ENCODE data around the gene TF.
"Not testable (repeated sequence)": the region's sequence is repeated elsewhere in the genome, so short reads cannot be mapped to it uniquely, and the experiment has no call there.

The TF gene

GRCh38 chr3:133745981-133746711 is at the start of gene TF:
Gene TF (plus strand): TSS chr3:133746393. CDS start chr3:133746441, 48 bp downstream.
- DNase-seq (ENCODE audit: low read depth) = no peak
- H3K4me3 ChIP-seq (ENCODE audit: low read depth, low read length) = no peak within 1 kb of the TSS

- H3K4me3 ChIP-seq (ENCODE audit: low read depth, low read length) = no peak overlapping the region
- DNase-seq (ENCODE audit: low read depth) = no peak
Measured at GRCh38 chr3:133697960-133698359, 48.2 kb upstream of the TF start.

- no peak overlapping the region for H3K4me3 ChIP-seq (ENCODE audit: low read depth, low read length)
- DNase-seq (ENCODE audit: low read depth) = no peak
Measured at GRCh38 chr3:133699467-133699866, 46.7 kb upstream of the TF start.

GRCh38 chr3:133699903-133700302 is 46.3 kb upstream of the TF start:
- DNase-seq (ENCODE audit: low read depth) = no peak
- no peak overlapping the region for H3K4me3 ChIP-seq (ENCODE audit: low read depth, low read length)

- H3K4me3 ChIP-seq (ENCODE audit: low read depth, low read length) = no peak overlapping the region
- no peak for DNase-seq (ENCODE audit: low read depth)
Measured at GRCh38 chr3:133700351-133700750, 45.8 kb upstream of the TF start.

- H3K4me3 ChIP-seq (ENCODE audit: low read depth, low read length) = no peak overlapping the region
- DNase-seq (ENCODE audit: low read depth) = no peak
Measured at GRCh38 chr3:133701435-133702358, 44.5 kb upstream of the TF start.

- H3K4me3 ChIP-seq (ENCODE audit: low read depth, low read length) = no peak overlapping the region
- no peak for DNase-seq (ENCODE audit: low read depth)
Measured at GRCh38 chr3:133703915-133704314, 42.3 kb upstream of the TF start.

- no peak overlapping the region for H3K4me3 ChIP-seq (ENCODE audit: low read depth, low read length)
- DNase-seq (ENCODE audit: low read depth) = no peak
Measured at GRCh38 chr3:133706033-133706432, 40.2 kb upstream of the TF start.

- DNase-seq (ENCODE audit: low read depth) = no peak
- H3K4me3 ChIP-seq (ENCODE audit: low read depth, low read length) = no peak overlapping the region
Measured at GRCh38 chr3:133709139-133709750, 36.9 kb upstream of the TF start.

- DNase-seq (ENCODE audit: low read depth) = no peak
- no peak overlapping the region for H3K4me3 ChIP-seq (ENCODE audit: low read depth, low read length)
Measured at GRCh38 chr3:133711013-133711412, 35.2 kb upstream of the TF start.

GRCh38 chr3:133712017-133712416 is 34.2 kb upstream of the TF start:
- no peak for DNase-seq (ENCODE audit: low read depth)
- no peak overlapping the region for H3K4me3 ChIP-seq (ENCODE audit: low read depth, low read length)

- no peak for DNase-seq (ENCODE audit: low read depth)
- no peak overlapping the region for H3K4me3 ChIP-seq (ENCODE audit: low read depth, low read length)
Measured at GRCh38 chr3:133713347-133713746, 32.8 kb upstream of the TF start.

- no peak for DNase-seq (ENCODE audit: low read depth)
- no peak overlapping the region for H3K4me3 ChIP-seq (ENCODE audit: low read depth, low read length)
Measured at GRCh38 chr3:133717424-133717823, 28.8 kb upstream of the TF start.

GRCh38 chr3:133722935-133723334 is 23.3 kb upstream of the TF start:
- no peak for DNase-seq (ENCODE audit: low read depth)
- H3K4me3 ChIP-seq (ENCODE audit: low read depth, low read length) = no peak overlapping the region

GRCh38 chr3:133730993-133731392 is 15.2 kb upstream of the TF start:
- no peak overlapping the region for H3K4me3 ChIP-seq (ENCODE audit: low read depth, low read length)
- no peak for DNase-seq (ENCODE audit: low read depth)

GRCh38 chr3:133732231-133732630 is 14.0 kb upstream of the TF start:
- DNase-seq (ENCODE audit: low read depth); H3K4me3 ChIP-seq (ENCODE audit: low read depth, low read length): not testable (repeated sequence)

GRCh38 chr3:133733226-133733625 is 13.0 kb upstream of the TF start:
- H3K4me3 ChIP-seq (ENCODE audit: low read depth, low read length) = no peak overlapping the region
- no peak for DNase-seq (ENCODE audit: low read depth)

- no peak overlapping the region for H3K4me3 ChIP-seq (ENCODE audit: low read depth, low read length)
- no peak for DNase-seq (ENCODE audit: low read depth)
Measured at GRCh38 chr3:133734305-133734704, 11.9 kb upstream of the TF start.

GRCh38 chr3:133742351-133743091 is 3.7 kb upstream of the TF start:
- no peak overlapping the region for H3K4me3 ChIP-seq (ENCODE audit: low read depth, low read length)
- DNase-seq (ENCODE audit: low read depth) = peak; percentile 7

- no peak overlapping the region for H3K4me3 ChIP-seq (ENCODE audit: low read depth, low read length)
Measured at GRCh38 chr3:133744241-133744640, 2.0 kb upstream of the TF start.

More at GRCh38 chr3:133744241-133744640, 2.0 kb upstream of the TF start:
- DNase-seq (ENCODE audit: low read depth) = no peak

Measured in skeletal muscle cell (primary cell).